ENCODE data around the gene ZC3H7B. TPM values are rescaled to one million over a fixed set of nuclear protein-coding genes. Genes with fewer than 3 reads are reported as not detected.
A peak's percentile ranks its signal among the peaks of the same experiment; 100 is the strongest.

Gene ZC3H7B
- total RNA-seq, 1 donor from 2014 or later: 54.7 TPM

GRCh38 chr22:41280065-41280464 is 21.3 kb upstream of the ZC3H7B start:
- Mint-ChIP-seq H3K4me1 (ENCODE audit: low read depth) (peaks cover 8% of the 10 kb centered on the region), H3K4me3 (ENCODE audit: unreplicated experiment) (no peak overlapping the region), H3K36me3 (ENCODE audit: low read depth) (peaks cover 13% of the 10 kb centered on the region), H3K9me3 (ENCODE audit: low read depth) (no peaks in the 10 kb centered on the region), H3K27ac (ENCODE audit: unreplicated experiment) (no peak overlapping the region), H3K27me3 (ENCODE audit: low read depth) (no peaks in the 10 kb centered on the region)
- no peak for DNase-seq (ENCODE audit: low spot score)
- TF ChIP-seq CTCF (IDR thresholded peaks at IDR 0.05): no peak

- no peak overlapping the region for H3K4me3 Mint-ChIP-seq (ENCODE audit: unreplicated experiment)
- no peaks in the 10 kb centered on the region for H3K27me3 Mint-ChIP-seq (ENCODE audit: low read depth)
- TF ChIP-seq CTCF (IDR thresholded peaks at IDR 0.05): no peak
- DNase-seq (ENCODE audit: low spot score): no peak
- H3K9me3 Mint-ChIP-seq (ENCODE audit: low read depth): no peaks in the 10 kb centered on the region
- H3K27ac Mint-ChIP-seq (ENCODE audit: unreplicated experiment): peak overlapping the region; percentile 65
- peaks cover 11% of the 10 kb centered on the region for H3K4me1 Mint-ChIP-seq (ENCODE audit: low read depth)
- H3K36me3 Mint-ChIP-seq (ENCODE audit: low read depth): peaks cover 13% of the 10 kb centered on the region
Measured at GRCh38 chr22:41280854-41281253, 20.5 kb upstream of the ZC3H7B start.

- peaks cover 3% of the 10 kb centered on the region for H3K36me3 Mint-ChIP-seq (ENCODE audit: low read depth)
- TF ChIP-seq CTCF (IDR thresholded peaks at IDR 0.05): no peak
- no peak for DNase-seq (ENCODE audit: low spot score)
- no peaks in the 10 kb centered on the region for H3K9me3 Mint-ChIP-seq (ENCODE audit: low read depth)
- H3K27me3 Mint-ChIP-seq (ENCODE audit: low read depth): no peaks in the 10 kb centered on the region
- peak overlapping the region; percentile 83 for H3K4me3 Mint-ChIP-seq (ENCODE audit: unreplicated experiment)
- peak overlapping the region; percentile 94 for H3K27ac Mint-ChIP-seq (ENCODE audit: unreplicated experiment)
- H3K4me1 Mint-ChIP-seq (ENCODE audit: low read depth): peaks cover 34% of the 10 kb centered on the region
Measured at GRCh38 chr22:41284465-41284864, 16.9 kb upstream of the ZC3H7B start.

GRCh38 chr22:41285441-41285819 is 15.9 kb upstream of the ZC3H7B start:
- Mint-ChIP-seq H3K4me1 (ENCODE audit: low read depth) (peaks cover 44% of the 10 kb centered on the region), H3K4me3 (ENCODE audit: unreplicated experiment) (peak overlapping the region; percentile 83), H3K9me3 (ENCODE audit: low read depth) (no peaks in the 10 kb centered on the region), H3K27ac (ENCODE audit: unreplicated experiment) (peak overlapping the region; percentile 94), H3K36me3 (ENCODE audit: low read depth) (peaks cover 3% of the 10 kb centered on the region), H3K27me3 (ENCODE audit: low read depth) (no peaks in the 10 kb centered on the region)
- DNase-seq (ENCODE audit: low spot score): no peak
- TF ChIP-seq CTCF (IDR thresholded peaks at IDR 0.05): no peak

- DNase-seq (ENCODE audit: low spot score): peak; percentile 100
- Mint-ChIP-seq H3K27me3 (ENCODE audit: low read depth) (no peaks in the 10 kb centered on the region), H3K27ac (ENCODE audit: unreplicated experiment) (peak within 1 kb of the TSS; percentile 94), H3K9me3 (ENCODE audit: low read depth) (no peaks in the 10 kb centered on the region), H3K4me3 (ENCODE audit: unreplicated experiment) (peak within 1 kb of the TSS; percentile 83), H3K4me1 (ENCODE audit: low read depth) (peaks cover 50% of the 10 kb centered on the region), H3K36me3 (ENCODE audit: low read depth) (peaks cover 3% of the 10 kb centered on the region)
- TF ChIP-seq CTCF (IDR thresholded peaks at IDR 0.05): peak; percentile 28
Measured at GRCh38 chr22:41285820-41286638, 15.3 kb upstream of the ZC3H7B start, which contains the start of gene RANGAP1. Gene RANGAP1 (minus strand): TSS chr22:41286187. CDS start chr22:41281044, 5,143 bp downstream.
